22Rv1 (cell line): Measurements from ENCODE around the gene FAM50B.
A peak's percentile ranks its signal among the peaks of the same experiment; 100 is the strongest.

Experiments
- H3K27ac ChIP-seq: fragments of 450-650 bp; 2 replicates; pipeline ENCODE4 v1.5.1; 2017
- ZFX ChIP-seq: fragments of 450-650 bp; IDR thresholded peaks from 2 replicates; pipeline ENCODE4 v1.6.1; 2017; ENCODE audit warnings: antibody characterized with exemption, borderline replicate concordance
- TF ChIP-seq, protein P1 (sequence below): fragments of 450-650 bp; IDR thresholded peaks from 2 replicates; pipeline ENCODE4 v1.5.1; 2017; ENCODE audit warnings: mild to moderate bottlenecking

The FAM50B gene

DNA sequence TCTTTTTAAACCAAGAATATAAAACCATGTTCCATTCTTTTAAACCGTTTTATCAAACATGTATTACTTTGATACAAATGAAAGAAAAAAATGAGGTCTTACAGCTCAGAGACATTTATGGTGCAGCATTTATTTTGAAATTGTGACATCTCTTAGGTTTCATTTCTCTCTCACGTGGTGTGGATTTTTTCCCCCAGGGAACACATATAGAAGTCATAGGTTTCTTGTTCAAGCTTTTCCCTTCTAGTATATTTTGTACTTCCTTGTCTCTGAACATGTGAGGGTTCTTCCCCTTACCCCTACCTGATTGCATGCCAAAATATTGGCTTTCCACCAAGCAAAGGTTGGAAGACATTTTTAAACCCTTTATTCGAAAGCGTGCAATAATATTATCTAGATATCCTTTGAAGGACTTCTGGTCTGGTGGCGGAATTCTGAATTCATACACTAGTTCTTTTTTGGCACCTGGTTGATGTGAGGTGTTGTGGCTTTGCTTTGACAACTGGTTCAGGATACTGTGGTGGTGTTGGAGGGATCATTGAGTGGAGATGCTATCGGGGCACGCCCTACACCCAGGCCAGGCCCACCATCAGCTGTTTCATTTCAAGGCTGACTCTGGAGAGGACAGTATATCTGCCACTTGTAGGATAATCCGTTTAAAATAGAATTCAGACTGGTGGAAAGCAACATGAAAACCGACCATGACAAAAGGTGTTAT, 5.6 kb upstream of the FAM50B start:
- no peak for TF ChIP-seq ZFX
- TF ChIP-seq, protein P1, sequence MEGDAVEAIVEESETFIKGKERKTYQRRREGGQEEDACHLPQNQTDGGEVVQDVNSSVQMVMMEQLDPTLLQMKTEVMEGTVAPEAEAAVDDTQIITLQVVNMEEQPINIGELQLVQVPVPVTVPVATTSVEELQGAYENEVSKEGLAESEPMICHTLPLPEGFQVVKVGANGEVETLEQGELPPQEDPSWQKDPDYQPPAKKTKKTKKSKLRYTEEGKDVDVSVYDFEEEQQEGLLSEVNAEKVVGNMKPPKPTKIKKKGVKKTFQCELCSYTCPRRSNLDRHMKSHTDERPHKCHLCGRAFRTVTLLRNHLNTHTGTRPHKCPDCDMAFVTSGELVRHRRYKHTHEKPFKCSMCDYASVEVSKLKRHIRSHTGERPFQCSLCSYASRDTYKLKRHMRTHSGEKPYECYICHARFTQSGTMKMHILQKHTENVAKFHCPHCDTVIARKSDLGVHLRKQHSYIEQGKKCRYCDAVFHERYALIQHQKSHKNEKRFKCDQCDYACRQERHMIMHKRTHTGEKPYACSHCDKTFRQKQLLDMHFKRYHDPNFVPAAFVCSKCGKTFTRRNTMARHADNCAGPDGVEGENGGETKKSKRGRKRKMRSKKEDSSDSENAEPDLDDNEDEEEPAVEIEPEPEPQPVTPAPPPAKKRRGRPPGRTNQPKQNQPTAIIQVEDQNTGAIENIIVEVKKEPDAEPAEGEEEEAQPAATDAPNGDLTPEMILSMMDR = no peak
- no peak overlapping the region for H3K27ac ChIP-seq

DNA sequence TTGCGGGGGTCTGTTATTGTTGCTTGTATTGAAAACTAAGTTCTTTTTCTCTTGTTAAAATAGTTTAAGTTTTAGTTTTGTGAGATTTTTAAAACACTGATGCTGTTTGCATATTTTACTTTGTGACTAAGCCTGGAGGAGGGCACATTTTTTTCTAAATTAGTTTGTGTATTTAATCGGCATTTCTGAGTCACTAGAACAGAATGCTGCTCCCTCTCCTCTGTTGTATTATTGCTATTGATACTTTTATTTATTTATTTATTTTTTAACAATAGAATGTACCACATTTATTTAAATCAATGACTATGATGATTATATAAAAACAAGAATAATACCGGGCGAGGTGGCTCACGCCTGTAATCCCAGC, 5.1 kb upstream of the FAM50B start:
- no peak overlapping the region for H3K27ac ChIP-seq
- TF ChIP-seq, protein P1 = no peak
- TF ChIP-seq ZFX = no peak

DNA sequence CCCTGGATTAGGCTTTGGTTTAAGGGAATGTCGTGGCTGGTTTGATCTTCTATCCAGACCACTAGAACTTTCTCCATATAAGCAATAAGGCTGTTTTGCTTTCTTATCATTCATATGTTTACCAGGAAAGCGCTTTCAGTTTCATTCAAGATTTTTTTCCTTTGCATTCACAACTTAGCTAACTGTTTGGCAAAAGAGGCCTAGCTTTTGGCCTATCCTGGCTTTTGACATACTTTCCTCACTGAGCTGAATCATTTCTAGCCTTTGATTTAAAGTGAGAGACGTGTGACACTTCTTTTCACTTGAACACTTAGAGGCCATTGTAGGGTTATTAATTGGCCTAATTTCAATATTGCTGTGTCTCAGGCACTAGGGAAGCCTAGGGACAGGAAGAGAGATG, 1.7 kb upstream of the FAM50B start:
- no peak overlapping the region for H3K27ac ChIP-seq
- no peak for TF ChIP-seq ZFX
- TF ChIP-seq, protein P1 = no peak

DNA sequence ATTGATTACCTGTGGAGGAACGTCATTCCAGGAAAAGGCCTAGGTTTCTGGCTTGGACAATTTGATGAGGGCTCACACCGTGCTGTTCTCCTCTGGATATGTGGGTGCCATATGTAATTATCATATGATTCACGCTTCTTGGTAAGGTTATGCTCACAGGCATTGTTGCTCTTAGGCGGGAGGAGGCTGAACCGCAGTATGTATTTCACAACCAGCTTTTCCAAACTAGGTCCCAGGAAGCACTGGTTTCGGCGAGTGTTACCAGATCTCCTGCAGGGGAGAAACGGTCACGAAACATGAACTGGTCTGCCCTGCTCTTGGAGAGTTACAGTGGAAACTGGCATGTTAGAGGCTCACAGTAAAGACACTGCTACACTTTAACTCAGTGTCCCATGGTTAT, 793 bp upstream of the FAM50B start:
- peak overlapping the region; percentile 69 for H3K27ac ChIP-seq

DNA sequence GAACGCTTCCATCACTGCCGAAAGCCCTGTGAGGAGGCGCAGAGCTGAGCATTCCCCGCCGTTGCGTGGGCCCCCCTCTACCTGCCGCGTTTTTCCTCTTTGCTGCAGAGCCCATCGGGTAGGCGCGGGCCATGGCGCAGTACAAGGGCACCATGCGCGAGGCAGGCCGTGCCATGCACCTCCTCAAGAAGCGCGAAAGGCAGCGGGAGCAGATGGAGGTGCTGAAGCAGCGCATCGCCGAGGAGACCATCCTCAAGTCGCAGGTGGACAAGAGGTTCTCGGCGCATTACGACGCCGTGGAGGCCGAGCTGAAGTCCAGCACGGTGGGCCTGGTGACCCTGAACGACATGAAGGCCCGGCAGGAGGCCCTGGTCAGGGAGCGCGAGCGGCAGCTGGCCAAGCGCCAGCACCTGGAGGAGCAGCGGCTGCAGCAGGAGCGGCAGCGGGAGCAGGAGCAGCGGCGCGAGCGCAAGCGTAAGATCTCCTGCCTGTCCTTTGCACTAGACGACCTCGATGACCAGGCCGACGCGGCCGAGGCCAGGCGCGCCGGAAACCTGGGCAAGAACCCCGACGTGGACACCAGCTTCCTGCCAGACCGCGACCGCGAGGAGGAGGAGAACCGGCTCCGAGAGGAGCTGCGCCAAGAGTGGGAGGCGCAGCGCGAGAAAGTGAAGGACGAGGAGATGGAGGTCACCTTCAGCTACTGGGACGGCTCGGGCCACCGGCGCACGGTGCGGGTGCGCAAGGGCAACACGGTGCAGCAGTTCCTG, 693 bp downstream of the FAM50B start:
- H3K27ac ChIP-seq = peak overlapping the region; percentile 69

More for the DNA sequence above, 793 bp upstream of the FAM50B start:
- TF ChIP-seq ZFX = no peak
- TF ChIP-seq, protein P1 = no peak

DNA sequence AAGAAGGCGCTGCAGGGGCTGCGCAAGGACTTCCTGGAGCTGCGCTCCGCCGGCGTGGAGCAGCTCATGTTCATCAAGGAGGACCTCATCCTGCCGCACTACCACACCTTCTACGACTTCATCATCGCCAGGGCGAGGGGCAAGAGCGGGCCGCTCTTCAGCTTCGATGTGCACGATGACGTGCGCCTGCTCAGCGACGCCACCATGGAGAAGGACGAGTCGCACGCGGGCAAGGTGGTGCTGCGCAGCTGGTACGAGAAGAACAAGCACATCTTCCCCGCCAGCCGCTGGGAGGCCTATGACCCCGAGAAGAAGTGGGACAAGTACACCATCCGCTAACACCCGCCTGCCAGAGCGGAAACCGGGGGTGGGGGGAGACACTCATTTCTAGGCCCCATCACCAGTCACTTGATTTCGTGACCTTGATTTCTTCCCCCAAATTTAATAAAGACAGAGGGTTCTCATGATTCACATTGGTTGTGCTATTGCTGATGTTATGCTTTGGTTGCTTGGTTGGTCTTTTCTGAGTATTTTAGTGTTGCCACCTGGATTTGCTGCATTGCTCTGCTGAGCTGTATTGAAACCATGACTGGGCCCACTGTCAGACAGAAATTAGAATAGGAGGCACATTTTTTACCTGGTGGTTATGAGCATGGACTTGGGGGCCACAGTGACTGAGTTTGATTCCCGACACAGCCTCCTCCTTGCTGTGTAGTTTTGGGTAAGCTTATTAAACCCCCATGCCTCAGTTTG, 1.5 kb downstream of the FAM50B start:
- H3K27ac ChIP-seq = no peak overlapping the region
- TF ChIP-seq ZFX = no peak
- TF ChIP-seq, protein P1 = no peak

More for the DNA sequence above, 693 bp downstream of the FAM50B start:
- TF ChIP-seq, protein P1 = no peak
- no peak for TF ChIP-seq ZFX
